Neuron (in vitro differentiated cells): Measurements from ENCODE around the gene CAV1.
A peak's percentile ranks its signal among the peaks of the same experiment; 100 is the strongest.
"Not testable (repeated sequence)": the region's sequence is repeated elsewhere in the genome, so short reads cannot be mapped to it uniquely, and the experiment has no call there.

Experiments used
- H2AFZ ChIP-seq: one replicate; pipeline ENCODE4 v1.6.1; 2013; ENCODE audit warnings: low read depth, mild to moderate bottlenecking, inconsistent platforms, low read length, moderate library complexity
- H3K27me3 ChIP-seq: one replicate; pipeline ENCODE4 v1.6.1; 2013; ENCODE audit warnings: low read length; ENCODE audit not compliant: insufficient read depth
- H3K36me3 ChIP-seq: one replicate; pipeline ENCODE4 v1.6.1; 2013; ENCODE audit warnings: low read length; ENCODE audit not compliant: insufficient read depth
- H3K4me1 ChIP-seq: one replicate; pipeline ENCODE4 v1.6.1; 2013; ENCODE audit warnings: low read length; ENCODE audit not compliant: insufficient read depth
- H3K4me3 ChIP-seq: 2 replicates; pipeline ENCODE4 v1.5.1; 2013; ENCODE audit warnings: mild to moderate bottlenecking, low read length, moderate library complexity
- H3K9me3 ChIP-seq: one replicate; pipeline ENCODE4 v1.6.1; 2013; ENCODE audit warnings: low read length

CAV1 gene

GRCh38 chr7:116524609-116525297 lies at the start of gene CAV1:
TSS of gene CAV1 (plus strand) at chr7:116525036. CDS start at chr7:116525063, 27 bp downstream.
- Histone ChIP-seq H3K27me3 (peaks cover 16% of the 10 kb centered on the region), H2AFZ (peak within 1 kb of the TSS; percentile 69), H3K4me1 (peaks cover 21% of the 10 kb centered on the region), H3K36me3 (no peaks in the 10 kb centered on the region), H3K4me3 (peak within 1 kb of the TSS; percentile 45), H3K9me3 (no peaks in the 10 kb centered on the region)

GRCh38 chr7:116477625-116478024 lies 47.2 kb upstream of the CAV1 start:
- Histone ChIP-seq H3K36me3 (no peaks in the 10 kb centered on the region), H3K4me1 (no peaks in the 10 kb centered on the region), H3K27me3 (no peaks in the 10 kb centered on the region), H3K4me3 (no peak overlapping the region), H2AFZ (no peak overlapping the region), H3K9me3 (no peaks in the 10 kb centered on the region)

DNA sequence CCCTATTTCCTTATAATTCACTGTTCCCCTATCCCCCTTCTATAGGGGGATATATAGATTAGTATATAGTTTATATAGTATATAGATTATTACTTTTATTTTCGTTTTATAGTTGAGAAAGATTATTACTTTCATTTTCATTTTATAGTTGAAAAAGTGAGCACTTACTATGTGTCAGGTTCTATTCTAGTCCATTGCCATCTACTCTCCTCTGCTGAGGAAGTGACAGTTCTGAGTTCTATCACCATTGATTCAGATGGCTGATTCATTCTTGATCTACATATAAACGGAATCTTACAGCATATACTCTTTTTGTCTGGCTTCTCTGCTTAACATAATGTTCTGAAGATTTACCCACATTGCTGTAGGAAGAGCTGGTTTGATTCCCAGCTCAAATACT lies 46.0 kb upstream of the CAV1 start:
- Histone ChIP-seq H3K27me3 (no peaks in the 10 kb centered on the region), H3K36me3 (no peaks in the 10 kb centered on the region), H3K9me3 (no peaks in the 10 kb centered on the region), H2AFZ (no peak overlapping the region), H3K4me1 (no peaks in the 10 kb centered on the region), H3K4me3 (no peak overlapping the region)

GRCh38 chr7:116483271-116483942 lies 41.4 kb upstream of the CAV1 start:
- Histone ChIP-seq H2AFZ (no peak overlapping the region), H3K9me3 (no peaks in the 10 kb centered on the region), H3K4me3 (no peak overlapping the region), H3K27me3 (no peaks in the 10 kb centered on the region), H3K36me3 (no peaks in the 10 kb centered on the region), H3K4me1 (no peaks in the 10 kb centered on the region)

- not testable (repeated sequence) for H3K36me3 ChIP-seq, H3K4me3 ChIP-seq, H3K9me3 ChIP-seq, H3K4me1 ChIP-seq, H3K27me3 ChIP-seq, H2AFZ ChIP-seq
Measured at GRCh38 chr7:116484389-116484788, 40.4 kb upstream of the CAV1 start.

GRCh38 chr7:116487907-116488521 lies 36.8 kb upstream of the CAV1 start:
- no peak overlapping the region for H2AFZ ChIP-seq
- no peaks in the 10 kb centered on the region for H3K27me3 ChIP-seq
- H3K9me3 ChIP-seq = no peaks in the 10 kb centered on the region
- H3K4me3 ChIP-seq = no peak overlapping the region
- no peaks in the 10 kb centered on the region for H3K4me1 ChIP-seq
- no peaks in the 10 kb centered on the region for H3K36me3 ChIP-seq

- no peaks in the 10 kb centered on the region for H3K9me3 ChIP-seq
- H3K36me3 ChIP-seq = no peaks in the 10 kb centered on the region
- H3K4me1 ChIP-seq = no peaks in the 10 kb centered on the region
- no peak overlapping the region for H2AFZ ChIP-seq
- H3K4me3 ChIP-seq = no peak overlapping the region
- no peaks in the 10 kb centered on the region for H3K27me3 ChIP-seq
Measured at GRCh38 chr7:116490351-116490750, 34.5 kb upstream of the CAV1 start.

- Histone ChIP-seq H3K4me1 (no peaks in the 10 kb centered on the region), H3K9me3 (no peaks in the 10 kb centered on the region), H3K4me3 (no peak overlapping the region), H3K27me3 (no peaks in the 10 kb centered on the region), H3K36me3 (no peaks in the 10 kb centered on the region), H2AFZ (no peak overlapping the region)
Measured at GRCh38 chr7:116491887-116492653, 32.8 kb upstream of the CAV1 start.

GRCh38 chr7:116492654-116493109 lies 32.2 kb upstream of the CAV1 start:
- Histone ChIP-seq H3K36me3 (no peaks in the 10 kb centered on the region), H3K9me3 (no peaks in the 10 kb centered on the region), H3K4me3 (no peak overlapping the region), H3K4me1 (no peaks in the 10 kb centered on the region), H2AFZ (no peak overlapping the region), H3K27me3 (no peaks in the 10 kb centered on the region)

GRCh38 chr7:116493449-116493848 lies 31.4 kb upstream of the CAV1 start:
- no peak overlapping the region for H3K4me3 ChIP-seq
- H3K9me3 ChIP-seq = no peaks in the 10 kb centered on the region
- no peak overlapping the region for H2AFZ ChIP-seq
- no peaks in the 10 kb centered on the region for H3K4me1 ChIP-seq
- no peaks in the 10 kb centered on the region for H3K27me3 ChIP-seq
- H3K36me3 ChIP-seq = no peaks in the 10 kb centered on the region

- Histone ChIP-seq H3K4me1 (no peaks in the 10 kb centered on the region), H3K36me3 (no peaks in the 10 kb centered on the region), H3K9me3 (no peaks in the 10 kb centered on the region), H2AFZ (no peak overlapping the region), H3K27me3 (no peaks in the 10 kb centered on the region), H3K4me3 (no peak overlapping the region)
Measured at GRCh38 chr7:116494472-116494871, 30.4 kb upstream of the CAV1 start.

GRCh38 chr7:116495736-116496135 lies 29.1 kb upstream of the CAV1 start:
- no peaks in the 10 kb centered on the region for H3K4me1 ChIP-seq
- no peaks in the 10 kb centered on the region for H3K27me3 ChIP-seq
- H3K4me3 ChIP-seq = no peak overlapping the region
- no peak overlapping the region for H2AFZ ChIP-seq
- no peaks in the 10 kb centered on the region for H3K36me3 ChIP-seq
- H3K9me3 ChIP-seq = no peaks in the 10 kb centered on the region

DNA sequence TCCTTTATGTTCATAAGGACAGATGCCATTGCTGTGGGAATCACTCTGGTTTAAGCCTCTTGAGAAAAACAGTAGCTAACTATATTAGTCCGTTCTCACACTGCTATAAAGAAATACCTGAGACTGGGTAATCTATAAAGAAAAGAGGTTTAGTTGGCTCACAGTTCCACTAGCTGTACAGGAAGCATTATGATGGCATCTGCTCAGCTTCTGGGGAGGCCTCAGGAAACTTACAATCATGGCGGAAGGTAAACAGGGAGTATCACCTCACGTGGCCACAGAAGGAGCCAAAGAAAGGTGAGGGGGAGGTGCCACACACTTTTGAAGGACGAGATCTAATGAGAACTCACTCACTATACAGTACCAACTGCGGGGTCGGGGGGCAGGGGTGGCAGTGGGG lies 28.2 kb upstream of the CAV1 start:
- no peaks in the 10 kb centered on the region for H3K36me3 ChIP-seq
- H3K4me3 ChIP-seq = no peak overlapping the region
- H3K9me3 ChIP-seq = no peaks in the 10 kb centered on the region
- no peaks in the 10 kb centered on the region for H3K4me1 ChIP-seq
- no peaks in the 10 kb centered on the region for H3K27me3 ChIP-seq
- H2AFZ ChIP-seq = no peak overlapping the region
